GM21619 (cell line): ENCODE results near the gene COMTD1.
A peak's percentile ranks its signal among the peaks of the same experiment; 100 is the strongest.
"Not testable (repeated sequence)": the region's sequence is repeated elsewhere in the genome, so short reads cannot be mapped to it uniquely, and the experiment has no call there.

Source experiments
- ATAC-seq: cut with Tn5 transposase; IDR thresholded peaks from one replicate; pipeline ENCODE4 v1.9.1; 2021; ENCODE audit not compliant: unreplicated experiment

The COMTD1 gene

GRCh38 chr10:75197066-75197465 is 38.7 kb downstream of the COMTD1 start:
- ATAC-seq: no peak

DNA sequence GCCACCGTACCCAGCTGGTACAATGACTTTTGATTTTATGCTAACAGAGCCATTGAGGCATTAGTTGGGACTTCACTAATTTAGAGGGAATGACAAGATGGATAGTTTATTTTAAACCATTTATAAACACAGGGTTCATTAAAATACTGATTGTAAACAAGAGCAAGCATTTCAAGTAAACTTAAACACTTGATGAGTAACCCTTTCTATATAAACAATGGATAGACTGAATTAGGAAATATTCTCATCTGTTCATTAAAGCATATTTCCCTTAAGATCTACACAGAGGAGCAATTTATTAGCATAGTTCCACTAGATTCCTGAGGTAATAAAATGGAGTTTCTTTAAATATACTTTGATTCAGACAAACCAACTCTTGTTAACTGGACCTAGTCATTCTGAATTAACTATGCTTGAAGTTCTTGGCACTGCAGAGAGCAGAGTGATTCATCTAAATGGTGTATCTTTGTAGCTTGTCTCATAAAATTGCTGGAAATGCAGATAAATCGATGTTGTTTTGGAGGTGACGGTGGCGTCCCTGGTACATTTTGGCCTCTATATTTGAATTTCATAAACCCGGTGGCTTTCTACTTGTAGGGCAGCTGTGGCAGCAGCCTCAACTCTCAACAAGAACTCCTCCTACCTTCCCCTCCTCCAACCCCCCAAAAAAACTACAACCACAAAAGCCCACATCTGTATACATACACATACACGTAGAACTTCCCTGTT is 40.6 kb downstream of the COMTD1 start:
- no peak for ATAC-seq

GRCh38 chr10:75194625-75195024 is 41.1 kb downstream of the COMTD1 start:
- not testable (repeated sequence) for ATAC-seq

DNA sequence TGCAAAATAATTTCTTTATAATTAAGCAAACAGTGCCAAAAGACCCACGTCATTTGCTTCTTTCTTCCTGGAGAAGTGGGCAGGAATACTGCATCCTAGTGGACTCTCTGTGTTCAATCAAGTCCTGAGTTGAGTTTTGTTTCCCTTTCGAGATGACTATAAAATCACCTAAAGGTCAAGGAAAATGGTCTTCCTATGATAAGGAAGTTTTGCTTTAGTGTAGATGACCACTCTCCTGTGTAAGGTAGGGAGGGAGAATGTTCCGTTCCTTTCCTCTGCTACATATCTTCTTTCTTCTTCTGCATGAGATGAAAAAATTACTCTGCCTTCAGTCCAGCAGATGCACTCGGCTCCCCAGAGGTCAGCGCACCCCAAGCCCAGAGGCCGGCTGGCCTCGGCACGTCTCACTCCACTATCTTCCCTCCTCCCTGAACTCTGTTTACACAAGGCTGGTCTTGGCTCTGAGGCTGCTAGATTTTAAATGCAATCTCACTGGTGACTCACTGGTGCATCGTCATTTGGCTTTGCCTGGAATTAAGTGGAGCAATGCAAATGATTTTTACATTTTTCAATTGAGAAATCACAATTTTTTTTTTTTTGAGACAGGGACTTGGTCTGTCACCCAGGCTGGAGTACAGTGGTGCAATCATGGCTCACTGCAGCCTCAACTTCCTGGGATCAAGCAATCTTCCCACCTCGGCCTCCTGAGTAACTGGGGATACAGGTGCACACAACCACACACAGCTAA is 43.8 kb downstream of the COMTD1 start:
- no peak for ATAC-seq

- ATAC-seq: no peak
These were observed 46.3 kb downstream of the COMTD1 start for GRCh38 chr10:75189266-75190096.

- ATAC-seq: not testable (repeated sequence)
These were observed 47.2 kb downstream of the COMTD1 start for GRCh38 chr10:75188522-75188921.

DNA sequence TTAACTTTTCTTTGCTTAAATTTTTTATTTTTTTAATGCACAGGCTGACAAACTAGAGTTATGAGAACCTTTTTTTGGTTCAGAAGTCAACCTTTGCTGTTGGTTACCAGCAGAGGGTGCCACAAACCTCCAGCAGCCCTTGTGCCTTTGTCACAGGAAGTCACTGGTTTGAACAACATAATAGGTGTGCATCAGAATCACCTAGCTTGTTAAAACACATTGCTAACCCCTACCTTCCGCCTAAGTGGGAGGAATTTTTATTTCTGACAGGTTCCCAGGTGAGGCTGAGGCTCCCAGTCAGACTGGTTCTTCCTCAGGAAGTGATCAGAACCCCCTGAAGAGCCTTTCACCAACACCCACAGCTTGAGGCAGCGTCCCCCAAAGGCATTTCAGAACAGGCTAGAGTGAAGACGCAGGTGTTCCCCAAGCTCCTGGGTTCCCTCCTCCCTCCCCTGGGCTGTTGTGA is 47.8 kb downstream of the COMTD1 start:
- ATAC-seq: peak; percentile 64

DNA sequence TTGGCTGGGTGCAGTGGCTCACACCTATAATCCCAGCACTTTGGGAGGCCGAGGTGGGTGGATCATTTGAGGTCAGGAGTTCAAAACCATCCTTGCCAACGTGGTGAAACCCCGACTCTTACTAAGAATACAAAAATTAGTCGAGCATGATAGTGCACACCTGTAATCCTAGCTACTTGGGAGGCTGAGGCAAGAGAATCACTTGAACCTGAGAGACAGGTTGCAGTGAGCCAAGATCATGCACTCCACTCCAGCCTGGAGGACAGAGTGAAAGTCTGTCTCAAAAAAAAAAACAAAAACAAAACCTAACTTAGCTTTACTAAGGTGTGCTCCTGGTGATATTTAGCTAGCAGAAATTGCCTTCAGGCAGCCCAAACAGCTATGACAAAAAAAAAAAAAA is 49.4 kb downstream of the COMTD1 start:
- ATAC-seq: no peak
